Measurements from ENCODE around the gene GMDS. TPM values are rescaled to one million over a fixed set of nuclear protein-coding genes. Genes with fewer than 3 reads are reported as not detected.

The GMDS gene
- total RNA-seq, 1 experiment from 2014 or later = 35.0 TPM

GRCh38 chr6:2213086-2213485, 32.3 kb downstream of the GMDS start:
- no peak overlapping the region for H3K4me3 Mint-ChIP-seq
- H3K4me1 Mint-ChIP-seq = peaks cover 31% of the 10 kb centered on the region
- no peaks in the 10 kb centered on the region for H3K27me3 Mint-ChIP-seq (ENCODE audit: low read depth)
- DNase-seq (ENCODE audit: low spot score) (no peak), ATAC-seq (no peak)
- H3K36me3 Mint-ChIP-seq = no peaks in the 10 kb centered on the region
- CTCF ChIA-PET = interaction anchor here (0.7 to 1.6 kb wide), 2 partner anchors 141 to 688 kb away, joined by 4 to 6 read pairs; no protein-coding TSS in a partner anchor
- POLR2A ChIA-PET = interaction anchor here (0.7 kb wide), 1 partner anchor 10 kb away, joined by 4 read pairs; no protein-coding TSS in a partner anchor
- H3K27ac Mint-ChIP-seq = no peak overlapping the region
- TF ChIP-seq, protein P1, sequence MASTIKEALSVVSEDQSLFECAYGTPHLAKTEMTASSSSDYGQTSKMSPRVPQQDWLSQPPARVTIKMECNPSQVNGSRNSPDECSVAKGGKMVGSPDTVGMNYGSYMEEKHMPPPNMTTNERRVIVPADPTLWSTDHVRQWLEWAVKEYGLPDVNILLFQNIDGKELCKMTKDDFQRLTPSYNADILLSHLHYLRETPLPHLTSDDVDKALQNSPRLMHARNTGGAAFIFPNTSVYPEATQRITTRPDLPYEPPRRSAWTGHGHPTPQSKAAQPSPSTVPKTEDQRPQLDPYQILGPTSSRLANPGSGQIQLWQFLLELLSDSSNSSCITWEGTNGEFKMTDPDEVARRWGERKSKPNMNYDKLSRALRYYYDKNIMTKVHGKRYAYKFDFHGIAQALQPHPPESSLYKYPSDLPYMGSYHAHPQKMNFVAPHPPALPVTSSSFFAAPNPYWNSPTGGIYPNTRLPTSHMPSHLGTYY (CRISPR knock-in tag; IDR thresholded peaks at IDR 0.05) = no peak
- TF ChIP-seq, protein P2, sequence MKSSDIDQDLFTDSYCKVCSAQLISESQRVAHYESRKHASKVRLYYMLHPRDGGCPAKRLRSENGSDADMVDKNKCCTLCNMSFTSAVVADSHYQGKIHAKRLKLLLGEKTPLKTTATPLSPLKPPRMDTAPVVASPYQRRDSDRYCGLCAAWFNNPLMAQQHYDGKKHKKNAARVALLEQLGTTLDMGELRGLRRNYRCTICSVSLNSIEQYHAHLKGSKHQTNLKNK (CRISPR knock-in tag; IDR thresholded peaks at IDR 0.05) = no peak
- TF ChIP-seq, protein P3, sequence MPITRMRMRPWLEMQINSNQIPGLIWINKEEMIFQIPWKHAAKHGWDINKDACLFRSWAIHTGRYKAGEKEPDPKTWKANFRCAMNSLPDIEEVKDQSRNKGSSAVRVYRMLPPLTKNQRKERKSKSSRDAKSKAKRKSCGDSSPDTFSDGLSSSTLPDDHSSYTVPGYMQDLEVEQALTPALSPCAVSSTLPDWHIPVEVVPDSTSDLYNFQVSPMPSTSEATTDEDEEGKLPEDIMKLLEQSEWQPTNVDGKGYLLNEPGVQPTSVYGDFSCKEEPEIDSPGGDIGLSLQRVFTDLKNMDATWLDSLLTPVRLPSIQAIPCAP (CRISPR knock-in tag; IDR thresholded peaks at IDR 0.05) = no peak
- TF ChIP-seq SMAD3 (CRISPR knock-in tag; IDR thresholded peaks at IDR 0.05; ENCODE audit: borderline replicate concordance) = no peak
- TF ChIP-seq, protein P4, sequence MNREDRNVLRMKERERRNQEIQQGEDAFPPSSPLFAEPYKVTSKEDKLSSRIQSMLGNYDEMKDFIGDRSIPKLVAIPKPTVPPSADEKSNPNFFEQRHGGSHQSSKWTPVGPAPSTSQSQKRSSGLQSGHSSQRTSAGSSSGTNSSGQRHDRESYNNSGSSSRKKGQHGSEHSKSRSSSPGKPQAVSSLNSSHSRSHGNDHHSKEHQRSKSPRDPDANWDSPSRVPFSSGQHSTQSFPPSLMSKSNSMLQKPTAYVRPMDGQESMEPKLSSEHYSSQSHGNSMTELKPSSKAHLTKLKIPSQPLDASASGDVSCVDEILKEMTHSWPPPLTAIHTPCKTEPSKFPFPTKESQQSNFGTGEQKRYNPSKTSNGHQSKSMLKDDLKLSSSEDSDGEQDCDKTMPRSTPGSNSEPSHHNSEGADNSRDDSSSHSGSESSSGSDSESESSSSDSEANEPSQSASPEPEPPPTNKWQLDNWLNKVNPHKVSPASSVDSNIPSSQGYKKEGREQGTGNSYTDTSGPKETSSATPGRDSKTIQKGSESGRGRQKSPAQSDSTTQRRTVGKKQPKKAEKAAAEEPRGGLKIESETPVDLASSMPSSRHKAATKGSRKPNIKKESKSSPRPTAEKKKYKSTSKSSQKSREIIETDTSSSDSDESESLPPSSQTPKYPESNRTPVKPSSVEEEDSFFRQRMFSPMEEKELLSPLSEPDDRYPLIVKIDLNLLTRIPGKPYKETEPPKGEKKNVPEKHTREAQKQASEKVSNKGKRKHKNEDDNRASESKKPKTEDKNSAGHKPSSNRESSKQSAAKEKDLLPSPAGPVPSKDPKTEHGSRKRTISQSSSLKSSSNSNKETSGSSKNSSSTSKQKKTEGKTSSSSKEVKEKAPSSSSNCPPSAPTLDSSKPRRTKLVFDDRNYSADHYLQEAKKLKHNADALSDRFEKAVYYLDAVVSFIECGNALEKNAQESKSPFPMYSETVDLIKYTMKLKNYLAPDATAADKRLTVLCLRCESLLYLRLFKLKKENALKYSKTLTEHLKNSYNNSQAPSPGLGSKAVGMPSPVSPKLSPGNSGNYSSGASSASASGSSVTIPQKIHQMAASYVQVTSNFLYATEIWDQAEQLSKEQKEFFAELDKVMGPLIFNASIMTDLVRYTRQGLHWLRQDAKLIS (CRISPR knock-in tag; IDR thresholded peaks at IDR 0.05; ENCODE audit: borderline replicate concordance) = no peak
- no peak for TF ChIP-seq MAX (CRISPR knock-in tag; IDR thresholded peaks at IDR 0.05)
- no peaks in the 10 kb centered on the region for H3K9me3 Mint-ChIP-seq

GRCh38 chr6:2209226-2209809, 36.1 kb downstream of the GMDS start:
- Mint-ChIP-seq H3K36me3 (peaks cover 9% of the 10 kb centered on the region), H3K27ac (no peak overlapping the region), H3K9me3 (peaks cover 9% of the 10 kb centered on the region), H3K4me1 (peaks cover 32% of the 10 kb centered on the region), H3K4me3 (no peak overlapping the region), H3K27me3 (ENCODE audit: low read depth) (no peaks in the 10 kb centered on the region)
- TF ChIP-seq HMGA2 (CRISPR knock-in tag; IDR thresholded peaks at IDR 0.05) (no peak), ATF1 (CRISPR knock-in tag; IDR thresholded peaks at IDR 0.05) (no peak), OVOL2 (CRISPR knock-in tag; IDR thresholded peaks at IDR 0.05; ENCODE audit: borderline replicate concordance) (no peak), KAT7 (CRISPR knock-in tag; IDR thresholded peaks at IDR 0.05; ENCODE audit: borderline replicate concordance) (no peak)
- TF ChIP-seq, protein P5, sequence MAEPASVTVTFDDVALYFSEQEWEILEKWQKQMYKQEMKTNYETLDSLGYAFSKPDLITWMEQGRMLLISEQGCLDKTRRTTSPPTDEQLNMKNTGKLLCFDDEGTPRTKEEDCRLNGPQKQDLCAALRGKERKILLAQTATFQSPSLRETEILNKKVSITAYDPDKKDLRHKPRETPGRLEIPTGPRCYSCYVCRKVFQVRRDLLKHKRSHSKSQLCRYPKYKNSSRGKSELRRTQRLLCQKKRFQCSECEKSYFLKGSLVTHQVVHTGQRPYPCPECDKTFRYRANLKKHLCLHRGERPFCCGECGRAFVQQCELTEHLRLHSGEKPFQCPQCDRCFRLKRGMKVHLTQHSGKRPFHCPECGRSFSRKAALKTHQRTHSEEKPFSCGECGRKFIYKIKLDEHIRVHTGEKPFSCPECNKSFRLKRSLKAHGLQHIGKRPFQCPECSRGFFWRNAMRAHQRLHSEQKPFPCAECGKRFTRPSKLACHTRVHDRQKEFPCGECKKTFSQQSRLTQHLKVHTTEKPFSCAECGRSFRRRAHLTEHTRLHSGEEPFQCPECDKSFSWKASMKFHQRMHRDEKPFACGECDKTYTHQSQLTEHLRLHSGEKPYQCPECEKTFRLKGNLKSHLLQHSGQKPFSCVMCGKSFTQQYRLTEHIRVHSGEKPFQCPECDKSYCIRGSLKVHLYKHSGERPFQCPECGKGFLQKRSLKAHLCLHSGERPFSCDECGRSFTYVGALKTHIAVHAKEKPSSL (CRISPR knock-in tag; conservative IDR thresholded peaks at IDR 0.05) = no peak
- TF ChIP-seq, protein P6, sequence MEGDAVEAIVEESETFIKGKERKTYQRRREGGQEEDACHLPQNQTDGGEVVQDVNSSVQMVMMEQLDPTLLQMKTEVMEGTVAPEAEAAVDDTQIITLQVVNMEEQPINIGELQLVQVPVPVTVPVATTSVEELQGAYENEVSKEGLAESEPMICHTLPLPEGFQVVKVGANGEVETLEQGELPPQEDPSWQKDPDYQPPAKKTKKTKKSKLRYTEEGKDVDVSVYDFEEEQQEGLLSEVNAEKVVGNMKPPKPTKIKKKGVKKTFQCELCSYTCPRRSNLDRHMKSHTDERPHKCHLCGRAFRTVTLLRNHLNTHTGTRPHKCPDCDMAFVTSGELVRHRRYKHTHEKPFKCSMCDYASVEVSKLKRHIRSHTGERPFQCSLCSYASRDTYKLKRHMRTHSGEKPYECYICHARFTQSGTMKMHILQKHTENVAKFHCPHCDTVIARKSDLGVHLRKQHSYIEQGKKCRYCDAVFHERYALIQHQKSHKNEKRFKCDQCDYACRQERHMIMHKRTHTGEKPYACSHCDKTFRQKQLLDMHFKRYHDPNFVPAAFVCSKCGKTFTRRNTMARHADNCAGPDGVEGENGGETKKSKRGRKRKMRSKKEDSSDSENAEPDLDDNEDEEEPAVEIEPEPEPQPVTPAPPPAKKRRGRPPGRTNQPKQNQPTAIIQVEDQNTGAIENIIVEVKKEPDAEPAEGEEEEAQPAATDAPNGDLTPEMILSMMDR (IDR thresholded peaks at IDR 0.05) = peak; percentile 53; the same call in 1 of the 2 replicates
- CTCF ChIA-PET = interaction anchor here (0.5 to 3.0 kb wide), 48 partner anchors 9 to 613 kb away, joined by 3 to 63 read pairs (median 4); no protein-coding TSS in a partner anchor
- DNase-seq (ENCODE audit: low spot score) (peak; percentile 81), ATAC-seq (peak; percentile 99)
- POLR2A ChIA-PET = interaction anchor here (0.6 kb wide), 1 partner anchor 144 kb away, joined by 3 read pairs; no protein-coding TSS in a partner anchor

All from WTC11 (cell line).